ENCODE data around the gene MRGPRF.

Gene MRGPRF

GRCh38 chr11:69002570-69003231 lies 10.3 kb downstream of the MRGPRF start:
- peak; percentile 41 for DNase-seq (ENCODE audit: low spot score)

GRCh38 chr11:69002110-69002569 lies 10.9 kb downstream of the MRGPRF start:
- DNase-seq (ENCODE audit: low spot score) = peak; percentile 13

- peak; percentile 41 for DNase-seq (ENCODE audit: low spot score)
Observed at GRCh38 chr11:69001243-69002081, 11.6 kb downstream of the MRGPRF start.

- peak; percentile 33 for DNase-seq (ENCODE audit: low spot score)
Observed at GRCh38 chr11:69000831-69001242, 12.2 kb downstream of the MRGPRF start.

- DNase-seq (ENCODE audit: low spot score) = peak; percentile 23
Observed at GRCh38 chr11:69000391-69000790, 12.7 kb downstream of the MRGPRF start.

- DNase-seq (ENCODE audit: low spot score) = peak; percentile 31
Observed at GRCh38 chr11:68999748-69000355, 13.2 kb downstream of the MRGPRF start.

GRCh38 chr11:68999093-68999747 lies 13.8 kb downstream of the MRGPRF start:
- peak; percentile 18 for DNase-seq (ENCODE audit: low spot score)

GRCh38 chr11:68998390-68998911 lies 14.6 kb downstream of the MRGPRF start:
- peak; percentile 42 for DNase-seq (ENCODE audit: low spot score)

- DNase-seq (ENCODE audit: low spot score) = peak; percentile 17
Observed at GRCh38 chr11:68997995-68998348, 15.1 kb downstream of the MRGPRF start.

- peak; percentile 43 for DNase-seq (ENCODE audit: low spot score)
Observed at GRCh38 chr11:68997124-68997994, 15.7 kb downstream of the MRGPRF start.

GRCh38 chr11:68996376-68997123 lies 16.5 kb downstream of the MRGPRF start:
- peak; percentile 25 for DNase-seq (ENCODE audit: low spot score)

GRCh38 chr11:68994894-68995285 lies 18.2 kb downstream of the MRGPRF start:
- no peak for DNase-seq (ENCODE audit: low spot score)

GRCh38 chr11:68994161-68994893 lies 18.7 kb downstream of the MRGPRF start:
- peak; percentile 38 for DNase-seq (ENCODE audit: low spot score)

- no peak for DNase-seq (ENCODE audit: low spot score)
Observed at GRCh38 chr11:68993546-68993945, 19.5 kb downstream of the MRGPRF start.

GRCh38 chr11:68992743-68993255 lies 20.2 kb downstream of the MRGPRF start:
- no peak for DNase-seq (ENCODE audit: low spot score)

GRCh38 chr11:68990995-68991780 lies 21.9 kb downstream of the MRGPRF start:
- DNase-seq (ENCODE audit: low spot score) = no peak

GRCh38 chr11:68989936-68990606 lies 23.0 kb downstream of the MRGPRF start:
- DNase-seq (ENCODE audit: low spot score) = no peak

- no peak for DNase-seq (ENCODE audit: low spot score)
Observed at GRCh38 chr11:68988491-68988890, 24.6 kb downstream of the MRGPRF start.

All from ecto neural progenitor cell (in vitro differentiated cells).